HepG2 (cell line): ENCODE measurements around the gene HEY2.

Experiments
- BRCA1 ChIP-seq: sonication (generic); formaldehyde crosslinking; IDR thresholded peaks from 2 replicates; pipeline ENCODE4 v1.4.0; 2020; ENCODE audit warnings: missing genetic modification reagents
- CREB1 ChIP-seq, 2 experiments: fragments of 450-650 bp in 1 of 2; IDR thresholded peaks; 2 replicates each; pipeline ENCODE4 v1.6.1; 2016 to 2017; ENCODE audit warnings: control low read depth in 1 of 2, mild to moderate bottlenecking in 1 of 2, missing compliant biosample characterization in 1 of 2, missing genetic modification characterization in 1 of 2
- GATAD2A ChIP-seq: IDR thresholded peaks from 2 replicates; pipeline ENCODE4 v1.6.1; 2016
- POLR2A ChIP-seq, 2 experiments: IDR thresholded peaks; 2 replicates each; pipeline ENCODE4 v1.6.1; 2011; ENCODE audit warnings: low read depth in 2 of 2, low read length in 2 of 2, mild to moderate bottlenecking in 1 of 2, moderate library complexity in 1 of 2; ENCODE audit not compliant: insufficient read depth in 1 of 2
- TBL1XR1 ChIP-seq: fragments of 150-350 bp; IDR thresholded peaks from 2 replicates; pipeline ENCODE4 v1.6.1; 2014; ENCODE audit warnings: borderline replicate concordance, low read length; ENCODE audit not compliant: partially characterized antibody
- ZNF354B ChIP-seq: sonication (generic); formaldehyde crosslinking; IDR thresholded peaks from 2 replicates; pipeline ENCODE4 v1.8.0; 2022; ENCODE audit warnings: mild to moderate bottlenecking, missing genetic modification reagents
- ZNF75D ChIP-seq: sonication (generic); formaldehyde crosslinking; IDR thresholded peaks from 2 replicates; pipeline ENCODE4 v1.8.1; 2023; ENCODE audit warnings: missing genetic modification reagents, mild to moderate bottlenecking, borderline replicate concordance
- TF ChIP-seq, protein P1 (sequence below), 2 experiments: sonication (generic) in 1 of 2; formaldehyde crosslinking in 1 of 2; IDR thresholded peaks; 2 replicates each; pipeline versions ENCODE4 v1.5.1 to v1.6.1; 2011 to 2020; ENCODE audit warnings: borderline replicate concordance in 1 of 2, low read depth in 1 of 2, low read length in 1 of 2, mild to moderate bottlenecking in 1 of 2, missing genetic modification reagents in 1 of 2, moderate library complexity in 1 of 2

DNA sequence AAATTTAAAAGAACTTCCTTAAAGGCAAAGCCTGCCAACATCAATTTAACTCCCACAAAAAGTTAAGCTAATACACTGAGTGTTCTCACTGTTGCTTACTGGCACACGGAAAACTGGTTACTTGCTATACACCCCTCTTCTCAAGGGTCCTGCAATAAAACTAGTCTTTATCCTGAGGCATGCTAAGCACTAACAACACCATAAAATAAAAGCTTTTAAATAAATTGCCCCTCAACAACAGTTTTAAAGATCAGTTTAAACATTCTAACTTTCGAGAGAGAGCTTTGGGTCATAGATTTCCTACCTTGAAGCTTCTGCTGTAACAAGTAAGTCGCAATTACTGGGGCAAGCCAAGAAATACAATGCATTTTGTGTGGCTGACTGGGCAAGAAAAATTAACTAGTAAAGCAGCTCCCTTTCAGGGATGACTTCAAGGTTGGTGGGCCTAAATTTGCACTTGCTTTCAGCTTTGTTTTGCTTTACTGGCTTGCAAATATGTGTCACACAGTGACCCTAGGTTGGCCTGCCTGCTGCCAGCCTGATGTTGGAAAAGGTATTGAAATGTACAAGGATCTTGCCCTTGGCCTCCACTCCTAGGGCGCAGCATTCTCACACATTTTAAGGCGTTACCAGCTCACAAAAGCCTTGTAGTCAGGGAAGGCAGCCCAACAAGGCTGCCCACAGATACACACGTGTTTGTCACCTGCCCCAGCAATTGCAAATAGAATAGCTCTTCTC is 4.0 kb upstream of the HEY2 start:
- TF ChIP-seq GATAD2A (CRISPR knock-in tag): no peak
- no peak for TF ChIP-seq TBL1XR1
- TF ChIP-seq BRCA1 (CRISPR knock-in tag): no peak
- TF ChIP-seq, protein P1, sequence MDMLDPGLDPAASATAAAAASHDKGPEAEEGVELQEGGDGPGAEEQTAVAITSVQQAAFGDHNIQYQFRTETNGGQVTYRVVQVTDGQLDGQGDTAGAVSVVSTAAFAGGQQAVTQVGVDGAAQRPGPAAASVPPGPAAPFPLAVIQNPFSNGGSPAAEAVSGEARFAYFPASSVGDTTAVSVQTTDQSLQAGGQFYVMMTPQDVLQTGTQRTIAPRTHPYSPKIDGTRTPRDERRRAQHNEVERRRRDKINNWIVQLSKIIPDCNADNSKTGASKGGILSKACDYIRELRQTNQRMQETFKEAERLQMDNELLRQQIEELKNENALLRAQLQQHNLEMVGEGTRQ (IDR thresholded peaks at IDR 0.05; ENCODE audit: low read depth, low read length): no peak
- TF ChIP-seq, protein P1 (CRISPR knock-in tag; IDR thresholded peaks at IDR 0.05; ENCODE audit: borderline replicate concordance): no peak
- no peak for TF ChIP-seq POLR2A (IDR thresholded peaks at IDR 0.05; ENCODE audit: insufficient read depth in 1 of 2, low read depth in 2 of 2, low read length in 2 of 2)
- TF ChIP-seq ZNF354B (CRISPR knock-in tag): no peak
- no peak for TF ChIP-seq ZNF75D (CRISPR knock-in tag)
- no peak for TF ChIP-seq CREB1 (IDR thresholded peaks at IDR 0.05)
- no peak for TF ChIP-seq CREB1 (CRISPR knock-in tag; IDR thresholded peaks at IDR 0.05)
